ENCODE measurements around the gene NCOR2. TPM values are rescaled to one million over a fixed set of nuclear protein-coding genes. Genes with fewer than 3 reads are reported as not detected.

NCOR2 gene
- total and polyA plus RNA-seq, 2 of the 8 experiments (the other 6 are each of a cell fraction or from before 2014, with no cell fraction given): 14.8 to 275 TPM

GRCh38 chr12:124520265-124520701 lies 47.1 kb downstream of the NCOR2 start (continued):
- TF ChIP-seq E2F6 (IDR thresholded peaks at IDR 0.05): no peak
- TF ChIP-seq NRF1 (IDR thresholded peaks at IDR 0.05; ENCODE audit: low read depth, low read length): no peak
- TF ChIP-seq CHD2 (IDR thresholded peaks at IDR 0.05; ENCODE audit: low read length): no peak

All from H1 (cell line).